Stimulated activated CD4-positive, alpha-beta T cell treated with anti-CD3 and anti-CD28 coated beads, Interleukin-15, amount 100 ng/mL, for 1 hour (primary cell): ENCODE results near the gene COQ3.

Experiments used
- DNase-seq, 2 donors: peaks; one replicate each; pipeline ENCODE4 v3.0.0-alpha.2; 2020; ENCODE audit warnings: low read depth in 1 of 2, low spot score in 1 of 2

COQ3 gene, protein sequence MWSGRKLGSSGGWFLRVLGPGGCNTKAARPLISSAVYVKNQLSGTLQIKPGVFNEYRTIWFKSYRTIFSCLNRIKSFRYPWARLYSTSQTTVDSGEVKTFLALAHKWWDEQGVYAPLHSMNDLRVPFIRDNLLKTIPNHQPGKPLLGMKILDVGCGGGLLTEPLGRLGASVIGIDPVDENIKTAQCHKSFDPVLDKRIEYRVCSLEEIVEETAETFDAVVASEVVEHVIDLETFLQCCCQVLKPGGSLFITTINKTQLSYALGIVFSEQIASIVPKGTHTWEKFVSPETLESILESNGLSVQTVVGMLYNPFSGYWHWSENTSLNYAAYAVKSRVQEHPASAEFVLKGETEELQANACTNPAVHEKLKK

DNA sequence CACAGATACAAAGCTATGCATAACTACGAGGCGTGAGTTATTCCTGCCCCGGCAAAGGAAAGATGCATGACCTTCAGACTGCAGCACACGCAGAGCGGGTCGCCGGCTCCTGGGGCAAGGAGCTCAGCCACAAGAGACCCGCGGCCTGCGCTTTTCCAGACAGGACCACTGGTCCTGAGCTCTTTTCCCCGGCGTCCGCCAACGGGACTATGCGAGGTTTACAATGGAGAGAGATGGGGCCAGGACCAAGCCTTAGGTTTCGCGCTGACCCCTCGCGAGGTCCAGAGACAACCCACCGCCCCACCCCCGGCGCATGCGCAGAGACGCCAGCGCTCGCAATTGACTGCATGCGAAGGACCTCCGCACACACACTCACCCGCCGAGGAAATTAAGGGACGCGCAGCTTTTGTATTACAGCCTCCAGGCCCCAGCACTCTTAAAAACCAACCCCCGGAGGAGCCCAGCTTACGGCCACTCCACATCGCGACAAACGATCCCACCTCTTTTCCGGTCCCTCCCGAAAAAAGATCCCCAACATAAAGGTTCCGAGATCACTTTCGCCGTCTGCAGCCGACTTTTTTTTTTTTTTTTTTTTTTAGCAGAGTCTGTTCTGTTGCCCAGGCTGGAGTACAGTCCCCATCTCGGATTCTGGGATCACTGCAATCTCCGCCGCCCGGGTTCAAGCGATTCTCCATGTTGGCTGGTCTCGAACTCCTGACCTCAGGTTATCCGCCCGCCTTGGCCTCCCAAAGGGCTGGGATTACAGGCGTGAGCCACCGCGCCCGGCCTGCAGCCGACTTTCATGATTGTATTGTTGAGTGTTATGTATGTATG lies at the start of gene COQ3:
Gene COQ3, minus strand, starts transcription at position 498 of the 834 bp plus-strand sequence. Its CDS starts 16 bp downstream, at position 482.
- DNase-seq: peak; percentile 42 to 51

DNA sequence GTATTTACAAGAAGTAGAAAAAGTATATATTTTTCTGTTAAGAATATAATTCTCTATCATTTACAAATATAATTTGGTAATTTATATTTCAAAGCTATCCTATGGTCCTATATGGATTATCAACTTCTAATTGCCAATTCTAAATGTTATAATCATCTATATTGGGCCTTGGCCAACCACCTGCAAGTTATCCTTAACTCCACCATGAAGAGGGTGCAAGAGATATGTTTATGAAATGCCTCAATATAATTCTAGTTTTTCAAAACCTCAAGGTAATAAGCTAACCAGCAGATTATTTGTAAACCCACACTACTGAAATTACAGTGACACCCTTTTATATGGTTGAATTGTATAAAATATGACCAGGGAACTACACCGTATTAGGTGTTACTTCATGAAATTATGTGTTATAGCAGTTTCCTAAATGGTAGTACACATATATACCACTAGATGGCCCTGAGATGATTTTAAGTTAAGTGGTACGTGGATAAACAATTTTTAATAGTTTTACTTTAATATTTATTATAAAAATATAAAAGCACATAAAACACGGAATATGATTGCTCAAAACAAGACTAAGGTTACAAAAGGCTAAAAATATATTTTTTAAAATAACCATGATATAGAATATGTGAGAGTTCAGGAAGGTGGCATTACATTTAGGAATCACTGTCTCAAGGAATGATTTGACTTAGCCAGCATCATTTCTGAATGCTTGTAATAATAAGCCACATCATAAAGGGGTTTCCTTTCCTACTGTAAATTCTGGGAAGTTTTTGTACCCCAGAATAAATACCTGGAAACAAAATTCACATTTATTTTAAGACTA lies 40.9 kb upstream of the COQ3 start:
- no peak for DNase-seq

DNA sequence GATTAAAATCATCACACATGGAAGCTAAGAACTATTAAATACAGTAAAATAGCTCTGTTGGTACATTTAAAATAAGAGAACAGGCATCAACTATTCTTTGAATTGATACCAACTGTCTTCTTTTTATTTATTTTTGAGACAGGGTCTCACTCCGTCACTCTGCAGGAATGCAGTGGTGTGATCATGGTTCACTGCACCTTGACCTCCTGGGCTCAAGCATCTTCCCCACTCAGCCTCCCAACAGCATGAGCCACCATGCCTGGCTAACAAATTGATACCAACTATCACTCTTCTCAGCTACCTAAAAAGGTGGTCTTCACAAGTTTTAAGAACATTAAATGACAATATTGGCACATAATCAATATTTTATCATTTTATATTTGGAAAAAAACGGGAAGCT lies 38.9 kb upstream of the COQ3 start:
- DNase-seq: no peak

DNA sequence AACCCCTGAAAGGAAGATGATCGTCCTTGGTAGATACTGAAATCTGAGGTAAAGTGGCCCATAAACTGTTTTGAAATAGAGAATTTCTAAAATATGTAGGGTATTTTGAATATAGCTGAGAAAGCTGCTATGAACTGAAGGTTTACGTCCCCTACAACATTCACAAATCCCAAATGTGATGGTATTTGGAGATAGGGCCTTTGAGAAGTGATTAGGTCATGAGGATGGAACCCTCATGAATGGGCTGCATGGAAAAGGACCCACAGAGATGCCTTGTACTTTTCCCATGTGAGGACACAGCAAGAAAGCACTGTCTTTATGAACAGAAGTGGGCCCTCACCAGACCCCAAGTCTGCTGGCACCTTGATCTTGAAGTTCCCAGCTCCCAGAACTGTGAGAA lies 37.9 kb upstream of the COQ3 start:
- DNase-seq: no peak

DNA sequence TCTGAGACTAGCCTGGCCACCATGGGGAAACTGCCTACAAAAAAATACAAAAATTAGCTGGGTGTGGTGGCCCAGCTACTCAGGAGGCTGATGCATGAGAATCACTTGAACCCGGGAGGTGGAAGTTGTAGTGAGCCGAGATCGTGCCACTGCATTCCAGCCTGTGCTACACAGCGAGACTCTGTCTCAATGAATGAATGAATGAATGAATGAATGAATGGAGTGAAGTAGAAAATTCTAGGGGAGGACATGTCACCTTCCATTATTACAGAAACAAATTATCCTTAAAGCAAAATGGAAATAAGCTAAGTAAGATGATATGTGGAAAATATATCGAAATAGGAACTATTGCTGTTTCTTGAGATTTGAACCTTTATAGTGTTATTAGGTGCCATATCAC lies 34.0 kb upstream of the COQ3 start:
- DNase-seq: no peak

DNA sequence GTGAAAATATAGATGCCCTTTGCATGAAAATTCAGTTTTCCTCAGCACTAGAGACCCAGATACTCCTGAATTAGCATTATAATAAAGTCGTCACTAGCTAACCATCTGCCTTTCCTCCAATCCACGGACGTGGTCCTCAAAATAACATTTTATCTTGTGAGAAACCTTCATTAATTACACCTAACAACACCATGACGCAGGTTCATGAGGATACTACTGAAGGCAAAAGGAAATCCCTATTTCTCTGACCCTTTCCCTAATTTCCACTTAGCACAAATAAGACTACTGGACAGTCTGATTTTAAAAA lies 32.4 kb upstream of the COQ3 start:
- DNase-seq: no peak

DNA sequence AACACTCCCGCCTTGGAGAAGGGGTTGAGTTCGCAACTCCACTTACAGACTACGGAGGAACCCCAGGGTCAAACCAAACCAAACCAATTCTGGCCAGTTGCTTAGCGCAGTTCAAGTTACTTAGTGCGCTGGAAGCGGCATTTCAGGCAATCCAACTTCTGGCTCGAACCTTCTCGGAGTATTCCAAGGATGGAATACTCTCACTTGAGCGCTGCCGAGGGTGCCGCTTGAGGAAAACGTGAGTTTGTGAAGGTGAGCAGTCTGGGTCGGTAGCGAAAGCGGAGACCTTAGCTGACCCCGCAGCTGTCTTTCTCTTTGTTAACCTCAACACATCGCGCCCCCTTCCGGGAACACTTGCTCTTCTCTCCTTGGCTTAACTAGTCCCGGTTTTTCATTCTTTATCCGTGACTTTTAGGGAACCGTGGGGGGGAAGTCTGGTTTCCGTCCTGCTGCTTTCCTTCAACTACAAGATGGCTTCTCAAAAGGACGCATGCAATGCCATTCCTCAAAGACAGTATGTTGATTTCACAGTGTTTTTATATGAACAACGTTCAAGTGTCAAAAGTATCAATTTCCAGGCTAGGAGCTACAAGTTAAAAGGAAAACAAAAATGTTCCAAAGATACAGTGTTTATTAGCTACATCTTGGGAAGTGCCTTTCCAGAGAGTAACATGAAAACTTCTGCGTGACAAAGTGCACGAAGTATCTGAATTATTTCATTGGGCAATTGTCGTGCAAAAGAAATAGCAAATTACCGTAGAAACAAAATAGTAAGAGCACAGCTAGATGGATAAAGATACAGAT lies 31.9 kb upstream of the COQ3 start:
- DNase-seq: peak; percentile 20 to 23

DNA sequence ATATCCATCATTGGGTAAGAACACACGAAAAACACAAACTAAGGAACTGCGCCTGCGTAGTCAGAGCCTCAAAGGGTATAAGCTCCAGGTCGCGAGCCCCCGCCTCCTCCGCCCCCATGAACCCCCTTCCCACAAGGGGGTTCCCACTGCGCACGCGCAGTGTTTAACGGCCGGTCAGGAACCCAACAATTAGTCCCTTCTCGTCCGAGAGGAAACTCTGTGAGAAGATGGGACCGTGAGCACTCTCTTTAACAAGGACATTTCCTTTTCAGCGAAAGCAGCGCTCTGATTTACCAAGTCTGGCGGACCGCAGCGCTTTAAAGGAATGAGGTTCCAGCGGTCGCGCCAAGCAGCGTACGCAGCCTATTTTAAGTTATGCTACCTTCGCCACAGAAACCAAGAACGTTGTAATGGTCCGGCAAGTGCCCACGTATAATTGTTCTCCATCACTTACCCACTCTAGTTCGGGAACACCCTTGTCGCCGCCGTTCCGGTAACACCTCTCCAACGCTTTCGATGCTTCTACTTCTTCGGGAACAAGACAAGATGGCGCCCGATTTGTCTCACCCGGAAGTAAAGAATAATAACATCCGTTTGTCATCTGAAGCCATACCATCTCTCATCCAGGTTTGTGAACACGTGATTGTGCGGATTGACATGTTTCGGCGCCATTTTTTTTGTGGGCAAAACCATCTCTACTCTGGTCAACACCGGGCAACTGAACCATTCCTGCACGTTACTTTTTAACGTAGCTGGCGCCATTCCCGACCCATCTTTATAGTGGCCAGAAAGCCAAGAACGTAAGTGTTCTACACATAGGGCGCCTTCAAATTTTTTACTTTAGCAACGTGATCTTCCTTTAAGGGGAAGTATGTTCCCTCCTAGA lies 31.0 kb upstream of the COQ3 start, which contains the start of gene PNISR:
Gene PNISR, minus strand, starts transcription at position 548 of the 886 bp plus-strand sequence. CDS start 10,649 bp downstream, outside the sequence.
- DNase-seq: peak; percentile 68 to 71

DNA sequence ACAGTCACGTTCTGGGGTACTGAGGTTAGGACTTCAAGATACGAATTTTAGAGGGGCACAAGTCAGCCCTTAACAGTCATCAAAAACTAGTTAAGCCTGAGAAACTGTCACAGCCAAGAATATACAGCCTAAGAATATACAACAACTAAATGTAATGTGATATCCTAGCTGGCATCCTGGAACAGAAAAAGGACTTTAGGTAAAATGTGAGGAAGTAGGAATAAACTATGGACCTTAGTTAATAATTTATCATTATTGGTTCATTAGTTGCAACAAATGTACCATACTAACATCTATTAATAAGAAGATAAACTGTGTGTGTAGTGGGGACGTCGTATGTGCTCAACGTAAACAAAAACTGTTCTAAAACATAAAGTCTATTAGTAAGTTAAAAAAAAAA lies 30.0 kb upstream of the COQ3 start:
- no peak for DNase-seq

DNA sequence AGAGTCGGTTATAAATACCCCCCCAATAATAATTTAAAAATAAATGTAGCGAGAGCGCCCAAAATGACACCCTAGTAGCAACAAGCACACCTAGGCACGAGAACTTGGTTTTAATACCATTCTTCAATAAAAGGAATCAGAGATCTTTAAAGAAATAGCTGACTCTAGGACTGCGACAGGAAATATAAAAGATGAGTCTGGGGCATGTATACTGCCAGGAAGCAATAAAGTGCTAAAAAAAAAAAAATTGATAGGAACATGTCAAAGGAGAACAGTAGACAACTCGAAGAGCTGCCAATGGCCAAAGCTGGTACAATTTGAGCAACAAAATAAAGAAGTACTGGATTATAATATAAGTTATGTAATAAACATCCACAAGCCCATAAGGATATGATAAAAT lies 28.9 kb upstream of the COQ3 start:
- no peak for DNase-seq

DNA sequence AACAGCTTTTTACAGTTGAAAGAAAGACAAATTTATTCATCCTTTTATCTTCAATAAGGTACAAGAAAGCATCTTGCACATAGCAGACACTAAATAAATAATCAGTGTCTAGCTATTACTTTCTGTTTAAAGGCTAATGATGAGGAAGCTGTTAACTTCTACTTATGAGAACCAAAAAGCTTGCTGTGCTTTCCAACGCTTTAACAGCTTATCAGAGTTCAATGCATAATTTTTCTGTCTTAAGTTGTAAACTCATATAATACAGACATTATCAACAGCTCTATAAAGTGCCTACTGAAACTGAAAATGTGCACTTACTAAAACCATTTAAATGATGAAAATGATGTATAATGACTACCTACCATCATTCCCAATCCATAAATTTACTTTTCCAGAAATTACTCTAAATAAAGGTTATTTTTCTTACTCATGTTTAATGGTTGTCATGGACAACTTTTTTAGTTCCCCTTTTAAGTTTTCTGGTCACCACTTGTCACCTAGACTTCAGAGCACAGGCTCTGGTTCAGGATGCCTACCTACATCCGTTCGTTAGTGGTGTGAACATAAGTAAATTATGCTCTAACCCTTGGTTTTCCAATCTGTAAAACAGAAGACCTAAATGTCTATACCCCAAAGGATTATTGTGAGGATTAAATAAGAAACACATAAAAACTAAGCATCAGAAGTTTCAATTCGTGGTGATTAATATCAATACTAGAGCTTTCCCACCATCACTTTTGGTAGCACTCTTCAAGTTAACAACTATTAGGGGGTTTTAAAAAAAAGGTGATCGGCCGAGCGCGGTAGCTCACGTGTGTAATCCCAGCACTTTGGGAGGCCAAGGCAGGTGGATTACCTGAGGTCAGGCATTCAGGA lies 23.1 kb upstream of the COQ3 start:
- DNase-seq: no peak

DNA sequence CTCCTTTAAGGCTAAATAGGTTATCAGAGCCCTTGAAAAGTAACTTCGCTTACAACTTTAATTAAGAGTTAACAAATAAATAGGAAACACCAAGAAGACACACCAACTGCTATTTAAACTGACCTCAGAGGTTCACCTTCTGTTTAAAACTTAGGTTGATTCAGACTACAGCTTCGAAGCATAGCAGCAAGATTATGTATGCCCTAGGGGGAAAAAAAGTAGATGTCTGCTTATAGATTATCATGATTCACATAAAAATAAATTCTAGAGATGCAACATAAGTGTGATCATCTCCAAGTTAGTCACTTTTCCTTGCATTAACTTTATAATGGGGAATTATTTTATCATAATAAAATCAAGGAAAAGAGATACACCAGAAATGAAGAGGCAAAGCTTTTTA lies 22.2 kb upstream of the COQ3 start:
- DNase-seq: no peak

DNA sequence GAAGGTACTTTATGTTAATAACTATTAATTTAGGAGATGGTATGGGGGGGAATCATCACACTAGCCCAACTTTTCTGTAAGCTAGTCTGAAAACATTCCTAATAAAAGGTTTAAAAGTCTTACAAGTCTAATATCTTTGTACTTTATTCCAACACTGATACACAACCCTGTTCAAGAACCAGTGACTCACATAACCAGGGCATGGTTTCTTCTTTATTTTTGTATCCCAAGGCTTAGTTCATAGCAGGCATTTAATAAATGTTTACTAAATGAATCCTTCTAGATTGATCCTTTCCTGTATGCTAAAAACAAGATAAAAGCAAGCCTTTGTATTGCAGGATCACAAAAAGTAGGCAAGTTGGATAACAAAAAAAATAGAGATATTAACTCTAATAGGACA lies 21.5 kb upstream of the COQ3 start:
- no peak for DNase-seq

DNA sequence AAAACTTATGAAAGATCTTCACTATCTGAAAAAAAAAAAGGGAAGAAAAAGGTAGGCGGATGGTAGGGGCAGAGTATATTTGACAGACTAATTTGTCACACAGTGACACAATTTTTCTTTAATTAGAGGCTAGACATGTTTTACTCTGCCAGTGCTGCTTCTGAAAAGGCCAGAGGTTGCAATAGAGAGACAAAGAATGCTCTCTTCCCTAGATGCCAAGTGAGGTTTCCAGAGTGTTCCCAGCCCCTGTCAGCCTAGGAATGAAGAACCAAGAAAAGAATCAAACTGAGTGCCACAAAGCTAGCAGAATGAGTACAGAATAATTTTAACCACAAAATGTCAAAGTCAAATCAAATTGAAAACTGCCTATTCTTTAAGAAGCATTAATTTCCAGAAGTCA lies 18.1 kb upstream of the COQ3 start:
- no peak for DNase-seq

DNA sequence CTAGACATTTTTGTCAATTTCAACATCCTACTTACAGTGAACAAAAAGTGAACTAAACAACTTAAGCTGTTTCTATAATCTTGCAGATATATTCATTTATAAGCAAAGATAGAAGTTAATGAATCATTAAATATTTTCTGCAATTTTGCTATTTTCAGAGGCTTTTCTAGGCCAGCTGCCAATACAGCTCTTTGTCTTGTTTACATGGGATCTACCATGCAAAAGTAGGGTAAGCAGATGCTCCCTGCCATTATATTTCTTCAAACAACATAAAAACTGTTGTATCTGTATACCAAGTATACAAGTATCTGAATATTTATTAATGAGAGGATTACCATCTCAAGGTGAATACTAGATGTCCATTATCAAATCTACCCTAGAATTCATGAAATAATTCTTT lies 15.7 kb upstream of the COQ3 start:
- DNase-seq: no peak

DNA sequence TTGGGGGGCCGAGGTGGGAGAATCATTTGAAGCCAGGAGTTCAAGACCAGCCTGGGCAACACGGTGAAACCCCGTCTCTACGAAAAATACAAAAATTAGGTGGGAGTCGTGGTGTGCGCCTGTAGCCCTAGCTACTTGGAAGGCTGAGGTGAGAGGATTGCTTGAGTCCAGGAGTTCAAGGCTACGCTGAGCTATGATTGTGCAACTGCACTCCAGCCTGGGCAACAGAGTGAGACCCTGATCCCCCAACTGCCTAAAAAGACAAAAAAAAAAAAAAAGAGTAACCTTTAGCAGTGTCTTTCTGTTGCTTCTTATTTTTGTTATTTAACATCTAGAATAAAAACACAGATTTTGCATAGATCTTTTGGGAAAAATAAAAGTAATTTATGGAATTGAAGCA lies 13.1 kb upstream of the COQ3 start:
- no peak for DNase-seq

DNA sequence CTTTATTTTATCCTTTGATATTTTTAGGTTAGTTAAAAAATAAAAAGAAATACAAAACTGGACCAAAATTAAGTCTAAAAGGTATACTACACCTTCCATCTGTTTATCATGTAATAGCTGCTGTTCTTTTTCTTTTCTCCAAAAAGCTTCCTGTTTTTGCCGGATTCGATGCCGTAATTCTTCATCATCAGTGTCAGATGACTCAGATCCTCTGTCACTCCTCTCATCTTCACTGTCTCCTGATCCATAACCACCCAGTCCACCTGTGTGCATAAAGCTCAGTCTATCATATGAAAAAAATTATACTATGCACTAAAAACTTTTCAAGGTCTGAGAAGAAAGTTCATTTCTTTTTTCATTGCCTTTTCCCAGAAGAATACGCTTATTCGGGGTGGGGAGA lies 8.5 kb upstream of the COQ3 start:
- DNase-seq: no peak

DNA sequence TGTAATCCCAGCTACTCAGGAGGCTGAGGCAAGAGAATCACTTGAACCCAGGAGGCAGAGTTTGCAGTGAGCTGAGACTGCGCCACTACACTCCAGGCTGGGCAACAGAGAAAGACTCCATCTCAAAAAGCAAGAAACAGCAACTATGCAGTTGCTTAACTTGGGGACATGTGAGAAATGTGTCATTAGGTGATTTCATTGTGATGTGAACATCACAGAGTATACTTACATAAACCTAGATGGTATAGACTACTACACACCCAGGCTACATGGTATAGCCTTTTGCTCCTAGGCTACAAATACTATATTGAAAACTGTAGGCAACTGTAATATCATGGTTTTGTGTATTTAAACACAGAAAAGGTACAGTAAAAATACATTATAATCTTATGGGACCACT lies 3.3 kb upstream of the COQ3 start:
- no peak for DNase-seq

DNA sequence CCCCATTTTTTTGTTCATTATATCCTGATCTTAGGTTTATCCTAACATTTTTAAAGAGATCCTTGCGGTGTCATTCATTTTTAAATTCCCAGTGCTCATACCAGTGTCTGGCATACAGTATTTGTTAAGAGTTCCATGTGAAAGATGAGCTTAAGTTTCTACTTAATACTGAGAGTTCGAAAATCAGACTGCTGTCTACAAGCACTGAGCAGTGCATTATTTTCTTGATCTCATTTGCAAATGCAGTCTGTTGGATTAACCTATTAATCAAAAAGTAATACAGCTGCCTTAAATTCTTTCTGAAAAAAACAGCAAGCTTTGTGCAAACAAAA lies 663 bp downstream of the COQ3 start:
- DNase-seq: no peak
